A549 (cell line): ENCODE results near the gene TMEM158. TPM values are rescaled to one million over a fixed set of nuclear protein-coding genes. Genes with fewer than 3 reads are reported as not detected.

Experiments used
- ATAC-seq, 2 experiments: fragments of 200-7000 bp in 1 of 2; fragments of >200 bp in 1 of 2; cut with Nextera tagmentation in 1 of 2; cut with Tn5 transposase in 1 of 2; 3 replicates each; pipeline versions ENCODE4 v1.8.0 to v1.9.1; 2018 to 2020; ENCODE audit warnings: mild to moderate bottlenecking in 1 of 2, moderate library complexity in 1 of 2
- CTCF ChIA-PET: fragments of 300-600 bp; sonication (Branson Sonifier 250); formaldehyde crosslinking; extraction: SDS; loops from one replicate; lab custom pipeline; 2021; ENCODE audit warnings: antibody characterized with exemption, inconsistent platforms; lab: Yijun Ruan, JAX
- POLR2A ChIA-PET: fragments of 350-600 bp; formaldehyde crosslinking; extraction: SDS; loops from one replicate; lab custom pipeline; 2021; ENCODE audit warnings: antibody characterized with exemption, inconsistent platforms; lab: Yijun Ruan, JAX
- DNase-seq, 2 experiments: peaks; one replicate each; pipeline versions ENCODE4 v3.0.0 to v3.0.0-alpha.2; 2011 to 2016; ENCODE audit warnings: low read depth in 1 of 2, low spot score in 1 of 2
- FAIRE-seq: peaks from 2 replicates; lab custom pipeline; 2011; peaks lifted over from hg19 to GRCh38; lab: Jason Lieb, UNC
- H3K27ac ChIP-seq, 2 experiments: fragments of >200 bp; sonication (Bioruptor Twin); formaldehyde crosslinking; 3 replicates each; pipeline ENCODE4 v1.5.1; 2016 to 2017
- H3K4me1 ChIP-seq: fragments of >200 bp; sonication (Bioruptor Twin); formaldehyde crosslinking; 3 replicates; pipeline ENCODE4 v1.6.1; 2016
- H3K4me2 ChIP-seq: fragments of >200 bp; sonication (Bioruptor Twin); formaldehyde crosslinking; 3 replicates; pipeline ENCODE4 v1.6.1; 2016
- H3K4me3 ChIP-seq: fragments of >200 bp; sonication (Bioruptor Twin); formaldehyde crosslinking; 3 replicates; pipeline ENCODE4 v1.5.1; 2016
- H3K9me3 ChIP-seq: fragments of >200 bp; sonication (Bioruptor Twin); formaldehyde crosslinking; 3 replicates; pipeline ENCODE4 v1.6.1; 2016
- ATOH8 ChIP-seq: fragments of 250-450 bp; sonication (Bioruptor Pico); IDR thresholded peaks from 2 replicates; pipeline ENCODE4 v1.5.0; 2020; ENCODE audit warnings: low read depth, mild to moderate bottlenecking, moderate library complexity
- BCL3 ChIP-seq: fragments of >200 bp; sonication (Bioruptor Twin); formaldehyde crosslinking; IDR thresholded peaks from 3 replicates; pipeline ENCODE4 v1.6.1; 2016
- CBX2 ChIP-seq: fragments of 200-600 bp; sonication (generic); IDR thresholded peaks from 2 replicates; pipeline ENCODE4 v1.6.1; 2016; ENCODE audit warnings: low read depth, mild to moderate bottlenecking, borderline replicate concordance
- CBX8 ChIP-seq: fragments of 200-600 bp; sonication (generic); IDR thresholded peaks from 2 replicates; pipeline ENCODE4 v1.6.1; 2016
- E2F6 ChIP-seq: IDR thresholded peaks from 2 replicates; pipeline ENCODE4 v1.6.1; 2012; ENCODE audit warnings: low read depth, borderline replicate concordance
- EHMT2 ChIP-seq: fragments of 200-600 bp; sonication (generic); IDR thresholded peaks from 2 replicates; pipeline ENCODE4 v1.6.1; 2016; ENCODE audit warnings: antibody characterized with exemption, low read depth, mild to moderate bottlenecking, moderate library complexity
- EP300 ChIP-seq, 2 experiments: fragments of >200 bp; sonication (Bioruptor Twin); formaldehyde crosslinking; IDR thresholded peaks; 2 replicates in 1 of 2; 3 replicates in 1 of 2; pipeline ENCODE4 v1.6.1; 2016 to 2017
- ESRRA ChIP-seq: fragments of 150-350 bp; IDR thresholded peaks from 2 replicates; pipeline ENCODE4 v1.6.1; 2014; ENCODE audit warnings: mild to moderate bottlenecking, low read length, borderline replicate concordance
- FOSL2 ChIP-seq, 2 experiments: fragments of 450-650 bp in 1 of 2; fragments of >200 bp in 1 of 2; sonication (Bioruptor Twin) in 1 of 2; formaldehyde crosslinking; IDR thresholded peaks; 2 replicates each; pipeline versions ENCODE4 v1.5.0 to v1.6.1; 2016 to 2020; ENCODE audit warnings: mild to moderate bottlenecking in 1 of 2, moderate library complexity in 1 of 2
- GATA3 ChIP-seq: IDR thresholded peaks from 2 replicates; pipeline ENCODE4 v1.6.1; 2012; ENCODE audit warnings: borderline replicate concordance
- HEYL ChIP-seq: fragments of 250-450 bp; sonication (Bioruptor Pico); IDR thresholded peaks from 2 replicates; pipeline ENCODE4 v1.8.0; 2021; ENCODE audit warnings: mild to moderate bottlenecking, moderate library complexity
- HMGXB4 ChIP-seq: fragments of 250-450 bp; sonication (Bioruptor Pico); IDR thresholded peaks from 2 replicates; pipeline ENCODE4 v1.5.0; 2021; ENCODE audit warnings: mild to moderate bottlenecking, moderate library complexity, borderline replicate concordance
- HOXA7 ChIP-seq: fragments of 250-450 bp; sonication (Bioruptor Pico); IDR thresholded peaks from 2 replicates; pipeline ENCODE4 v1.5.0; 2020; ENCODE audit warnings: mild to moderate bottlenecking, moderate library complexity
- JUN ChIP-seq, 2 experiments: fragments of >200 bp; sonication (Bioruptor Twin); formaldehyde crosslinking; IDR thresholded peaks; 2 replicates in 1 of 2; 3 replicates in 1 of 2; pipeline ENCODE4 v1.6.1; 2016 to 2017
- JUNB ChIP-seq: fragments of >200 bp; sonication (Bioruptor Twin); formaldehyde crosslinking; IDR thresholded peaks from 2 replicates; pipeline ENCODE4 v1.6.1; 2016
- PBX3 ChIP-seq: IDR thresholded peaks from 2 replicates; pipeline ENCODE4 v1.6.1; 2012
- PHF8 ChIP-seq: fragments of 200-600 bp; sonication (generic); IDR thresholded peaks from 2 replicates; pipeline ENCODE4 v1.6.1; 2016; ENCODE audit warnings: low read depth, mild to moderate bottlenecking, antibody characterized with exemption, moderate library complexity, borderline replicate concordance
- POLR2A ChIP-seq: IDR thresholded peaks from 2 replicates; pipeline ENCODE4 v1.6.1; 2012; ENCODE audit warnings: mild to moderate bottlenecking, low read length
- POLR2AphosphoS2 ChIP-seq: conservative IDR thresholded peaks from 2 replicates; pipeline ENCODE4 v1.6.1; 2012; ENCODE audit warnings: low read length, improper control_type of control experiment, inconsistent platforms
- RAD21 ChIP-seq, 2 experiments: fragments of >200 bp in 1 of 2; sonication (Bioruptor Twin) in 1 of 2; formaldehyde crosslinking in 1 of 2; IDR thresholded peaks in 1 of 2; conservative IDR thresholded peaks in 1 of 2; 2 replicates in 1 of 2; 3 replicates in 1 of 2; pipeline ENCODE4 v1.6.1; 2012 to 2018; ENCODE audit warnings: inconsistent platforms in 1 of 2
- RARB ChIP-seq: fragments of 250-450 bp; sonication (Bioruptor Pico); IDR thresholded peaks from 2 replicates; pipeline ENCODE4 v1.8.0; 2021; ENCODE audit warnings: mild to moderate bottlenecking, moderate library complexity
- RCOR1 ChIP-seq: fragments of 150-350 bp; IDR thresholded peaks from 2 replicates; pipeline ENCODE4 v1.6.1; 2014; ENCODE audit warnings: antibody characterized with exemption, low read length, low read depth
- REST ChIP-seq: fragments of 200-600 bp; sonication (generic); IDR thresholded peaks from 2 replicates; pipeline ENCODE4 v1.6.1; 2016; ENCODE audit warnings: antibody characterized with exemption, mild to moderate bottlenecking, moderate library complexity
- RFX5 ChIP-seq: fragments of 450-650 bp; IDR thresholded peaks from 2 replicates; pipeline ENCODE4 v1.7.1; 2014; ENCODE audit warnings: antibody characterized with exemption, mild to moderate bottlenecking, moderate library complexity
- RNF2 ChIP-seq: fragments of 200-600 bp; sonication (generic); IDR thresholded peaks from 2 replicates; pipeline ENCODE4 v1.6.1; 2016; ENCODE audit warnings: low read depth, mild to moderate bottlenecking, antibody characterized with exemption, moderate library complexity, borderline replicate concordance
- SMC3 ChIP-seq: fragments of >200 bp; sonication (Bioruptor Twin); formaldehyde crosslinking; IDR thresholded peaks from 3 replicates; pipeline ENCODE4 v1.6.1; 2018; ENCODE audit warnings: inconsistent platforms
- SREBF2 ChIP-seq: fragments of 450-650 bp; IDR thresholded peaks from 2 replicates; pipeline ENCODE4 v1.6.1; 2014; ENCODE audit warnings: mild to moderate bottlenecking, moderate library complexity
- TP53 ChIP-seq: fragments of 250-450 bp; sonication (Bioruptor Pico); IDR thresholded peaks from 2 replicates; pipeline ENCODE4 v1.5.0; 2021; ENCODE audit warnings: mild to moderate bottlenecking, moderate library complexity
- ZC3H11A ChIP-seq: fragments of 450-650 bp; IDR thresholded peaks from 2 replicates; pipeline ENCODE4 v1.6.1; 2014; ENCODE audit warnings: antibody characterized with exemption, mild to moderate bottlenecking
- WGBS: methylation state at CpG from one replicate; pipeline ENCODE4 v1.1.6; 2017; ENCODE audit errors: missing lambda C conversion rate; 5-methylcytosine and 5-hydroxymethylcytosine counted together
- polyA plus RNA-seq, 4 experiments: library from polyadenylated mRNA; depleted of rRNA in 3 of 4; stranded (reverse); fragments of >200 nt; fragmentation: RNase III in 1 of 4; extraction: RNeasy Plus Mini Kit Qiagen cat#74134 plus additional on column Dnase treatment in 1 of 4; gene quantifications; 2 replicates in 3 of 4; 3 replicates in 1 of 4; pipeline ENCODE4 v1.2.3, GENCODE V29; 2011 to 2017

TMEM158 gene
- polyA plus RNA-seq, 2 of the 4 experiments (the other 2 are of a cell fraction) = 1.8 to 3.4 TPM

GRCh38 chr3:45253316-45253715 lies 27.2 kb upstream of the TMEM158 start:
- Histone ChIP-seq H3K4me3 (no peak overlapping the region), H3K27ac (no peak overlapping the region), H3K4me2 (no peak overlapping the region), H3K9me3 (no peaks in the 10 kb centered on the region), H3K4me1 (no peaks in the 10 kb centered on the region)
- TF ChIP-seq SMC3 = no peak
- no peak for TF ChIP-seq HOXA7 (CRISPR knock-in tag)
- TF ChIP-seq RNF2 = no peak
- no peak for TF ChIP-seq CBX8
- no peak for TF ChIP-seq RARB (CRISPR knock-in tag)
- no peak for TF ChIP-seq EHMT2
- TF ChIP-seq SREBF2 = no peak
- TF ChIP-seq TP53 (CRISPR knock-in tag) = no peak
- TF ChIP-seq PBX3 = no peak
- TF ChIP-seq ESRRA = no peak
- no peak for TF ChIP-seq RCOR1
- TF ChIP-seq JUNB = no peak
- TF ChIP-seq GATA3 = no peak
- TF ChIP-seq ZC3H11A = no peak
- POLR2A ChIA-PET = no interaction called here
- ATAC-seq (no peak), DNase-seq (no peak), FAIRE-seq (no peak)
- CTCF ChIA-PET = interaction anchor here (1.0 to 1.2 kb wide), 2 partner anchors 20 to 23 kb away, joined by 3 to 4 read pairs; no protein-coding TSS in a partner anchor
- WGBS = 66% methylated on average over 3 of the region's 3 CpGs

GRCh38 chr3:45252826-45253225 lies 26.7 kb upstream of the TMEM158 start:
- POLR2A ChIA-PET = no interaction called here
- Histone ChIP-seq H3K4me2 (no peak overlapping the region), H3K4me3 (no peak overlapping the region)
- no peak for DNase-seq
- FAIRE-seq = no peak
- 84% methylated on average over 5 of the region's 5 CpGs for WGBS
- no peak for TF ChIP-seq RFX5
- no peak for TF ChIP-seq ESRRA
- no peak for TF ChIP-seq RAD21 (conservative IDR thresholded peaks at IDR 0.05 in 1 of 2, IDR thresholded peaks at IDR 0.05 in 1 of 2)
- no peak for TF ChIP-seq FOSL2 (IDR thresholded peaks at IDR 0.05)
- no peak for TF ChIP-seq FOSL2 (CRISPR knock-in tag; IDR thresholded peaks at IDR 0.05)
- TF ChIP-seq E2F6 = no peak
- no peak for TF ChIP-seq ATOH8
- no peak for TF ChIP-seq RNF2
- TF ChIP-seq HMGXB4 (CRISPR knock-in tag) = no peak
- TF ChIP-seq HEYL (CRISPR knock-in tag) = no peak
- no peak for TF ChIP-seq EP300 (IDR thresholded peaks at IDR 0.05)
- TF ChIP-seq POLR2A = no peak
- TF ChIP-seq PHF8 = no peak
- no peak for TF ChIP-seq BCL3
- no peak for TF ChIP-seq SMC3
- TF ChIP-seq REST = no peak
- TF ChIP-seq JUN (IDR thresholded peaks at IDR 0.05) = no peak
- TF ChIP-seq POLR2AphosphoS2 = no peak
- no peak for TF ChIP-seq SREBF2
- no peak for TF ChIP-seq CBX2
- TF ChIP-seq, all 56 proteins: peak for 0
- CTCF ChIA-PET = interaction anchor here (1.0 to 1.2 kb wide), 2 partner anchors 21 to 23 kb away, joined by 3 to 4 read pairs; no protein-coding TSS in a partner anchor
- no peak for ATAC-seq
- H3K27ac ChIP-seq = no peak overlapping the region
- H3K9me3 ChIP-seq = no peaks in the 10 kb centered on the region
- H3K4me1 ChIP-seq = no peaks in the 10 kb centered on the region
